ENCODE results near the gene TAF11L4. TPM values are rescaled to one million over a fixed set of nuclear protein-coding genes. Genes with fewer than 3 reads are reported as not detected.

TAF11L4 gene
- total RNA-seq, 1 donor from 2014 or later = not detected

Small RNA genes within 50 kb of the gene (small RNA-seq; reads per million reads assigned to genes)
- gene AC106774.3 (ENCODE audit: low replicate concordance) = not detected

Other genes starting within 250 kb of the TAF11L4 start
- gene TAF11L2, start 23.6 kb upstream of the TAF11L4 start, total RNA-seq = not detected
- gene TAF11L3, start 3.4 kb upstream of the TAF11L4 start, total RNA-seq = not detected
- not detected for gene TAF11L5, start 3.4 kb downstream of the TAF11L4 start, total RNA-seq
- gene TAF11L6, start 6.9 kb downstream of the TAF11L4 start, total RNA-seq = not detected
- not detected for gene TAF11L7, start 64.0 kb downstream of the TAF11L4 start, total RNA-seq
- gene TAF11L8, start 69.2 kb downstream of the TAF11L4 start, total RNA-seq = not detected
- gene TAF11L9, start 72.6 kb downstream of the TAF11L4 start, total RNA-seq = not detected
- gene TAF11L10, start 76.0 kb downstream of the TAF11L4 start, total RNA-seq = not detected
- not detected for gene TAF11L11, start 82.4 kb downstream of the TAF11L4 start, total RNA-seq
- not detected for gene TAF11L12, start 88.6 kb downstream of the TAF11L4 start, total RNA-seq
- not detected for gene TAF11L13, start 110.3 kb downstream of the TAF11L4 start, total RNA-seq
- gene TAF11L14, start 112.7 kb downstream of the TAF11L4 start, total RNA-seq = not detected